Liver (tissue), 9 donors: Measurements from ENCODE around the gene MISP. TPM values are rescaled to one million over a fixed set of nuclear protein-coding genes. Genes with fewer than 3 reads are reported as not detected.
"Not testable (repeated sequence)": the region's sequence is repeated elsewhere in the genome, so short reads cannot be mapped to it uniquely, and the experiment has no call there.

Experiments
- DNase-seq: peaks from one replicate; pipeline ENCODE4 v3.0.0-alpha.2; 2017; ENCODE audit warnings: low spot score
- H3K27ac ChIP-seq, 2 donors: one replicate each; pipeline ENCODE4 v1.7.0; 2013; ENCODE audit warnings: inconsistent platforms in 2 of 2, low read length in 2 of 2, control low read depth in 1 of 2, low read depth in 1 of 2, mild to moderate bottlenecking in 1 of 2
- H3K27me3 ChIP-seq, 4 donors: one replicate each; pipeline versions ENCODE4 v1.6.1 to v1.7.0; 2013; ENCODE audit warnings: low read length in 3 of 4, inconsistent platforms in 1 of 4, mild to moderate bottlenecking in 1 of 4, moderate library complexity in 1 of 4; ENCODE audit not compliant: control insufficient read depth in 4 of 4, insufficient read depth in 4 of 4
- H3K36me3 ChIP-seq, 4 donors: one replicate each; pipeline versions ENCODE4 v1.6.1 to v1.7.0; 2013; ENCODE audit warnings: low read length in 3 of 4, mild to moderate bottlenecking in 3 of 4, low read depth in 1 of 4, moderate library complexity in 1 of 4; ENCODE audit not compliant: control insufficient read depth in 4 of 4, insufficient read depth in 3 of 4
- H3K4me1 ChIP-seq, 4 donors: one replicate each; pipeline versions ENCODE4 v1.6.1 to v1.7.0; 2013; ENCODE audit warnings: low read length in 3 of 4, mild to moderate bottlenecking in 3 of 4, moderate library complexity in 1 of 4; ENCODE audit not compliant: control insufficient read depth in 4 of 4, insufficient read depth in 4 of 4
- H3K4me3 ChIP-seq, 3 donors: one replicate each; pipeline versions ENCODE4 v1.6.1 to v1.7.0; 2013; ENCODE audit warnings: low read length in 3 of 3, control low read depth in 1 of 3, low read depth in 1 of 3, mild to moderate bottlenecking in 1 of 3
- H3K9ac ChIP-seq, 2 donors: one replicate each; pipeline ENCODE4 v1.7.0; 2013; ENCODE audit warnings: low read length in 2 of 2, mild to moderate bottlenecking in 2 of 2, moderate library complexity in 2 of 2, control low read depth in 1 of 2, low read depth in 1 of 2
- H3K9me3 ChIP-seq, 4 donors: one replicate each; pipeline versions ENCODE4 v1.6.1 to v1.7.0; 2013; ENCODE audit warnings: low read length in 3 of 4; ENCODE audit not compliant: control insufficient read depth in 4 of 4
- EGR1 ChIP-seq, 2 donors: IDR thresholded peaks; 2 replicates each; pipeline ENCODE4 v1.6.1; 2016 to 2018; ENCODE audit warnings: antibody characterized with exemption in 2 of 2, low read depth in 2 of 2
- FOXA2 ChIP-seq: IDR thresholded peaks from 2 replicates; pipeline ENCODE4 v1.6.1; 2016; ENCODE audit warnings: antibody characterized with exemption
- HNF4A ChIP-seq, 2 donors: conservative IDR thresholded peaks; 2 replicates each; pipeline ENCODE4 v1.6.1; 2016; ENCODE audit warnings: antibody characterized with exemption in 2 of 2, mild to moderate bottlenecking in 2 of 2
- JUND ChIP-seq, 2 donors: IDR thresholded peaks; 2 replicates each; pipeline ENCODE4 v1.6.1; 2016; ENCODE audit warnings: antibody characterized with exemption in 2 of 2
- NR2F2 ChIP-seq: IDR thresholded peaks from 2 replicates; pipeline ENCODE4 v1.6.1; 2016; ENCODE audit warnings: antibody characterized with exemption
- RAD21 ChIP-seq, 2 donors: IDR thresholded peaks; 2 replicates each; pipeline ENCODE4 v1.6.1; 2016; ENCODE audit warnings: antibody characterized with exemption in 2 of 2, mild to moderate bottlenecking in 2 of 2
- RXRA ChIP-seq, 2 donors: IDR thresholded peaks; 2 replicates each; pipeline ENCODE4 v1.6.1; 2017 to 2018; ENCODE audit warnings: antibody characterized with exemption in 2 of 2, mild to moderate bottlenecking in 1 of 2
- SP1 ChIP-seq: IDR thresholded peaks from 2 replicates; pipeline ENCODE4 v1.6.1; 2018; ENCODE audit warnings: antibody characterized with exemption, mild to moderate bottlenecking
- TAF1 ChIP-seq: conservative IDR thresholded peaks from 2 replicates; pipeline ENCODE4 v1.6.1; 2016; ENCODE audit warnings: antibody characterized with exemption, mild to moderate bottlenecking
- YY1 ChIP-seq: IDR thresholded peaks from 2 replicates; pipeline ENCODE4 v1.6.1; 2016; ENCODE audit warnings: antibody characterized with exemption, mild to moderate bottlenecking
- WGBS: extraction: QIAGEN DNeasy Blood & Tissue Kit; methylation state at CpG from one replicate; pipeline ENCODE4 v1.1.7; 2013; 5-methylcytosine and 5-hydroxymethylcytosine counted together
- polyA plus RNA-seq, 2 donors: library from polyadenylated mRNA; stranded (reverse) in 1 of 2; unstranded in 1 of 2; fragments of 200-250 nt in 1 of 2; fragments of >200 nt in 1 of 2; fragmentation: Nextera tagmentation in 1 of 2; extraction: Ambion mirVana in 1 of 2; gene quantifications; one replicate each; pipeline versions ENCODE4 v1.2.1 to v1.2.3, GENCODE V29; 2013 to 2015
- total RNA-seq, 2 donors: library from RNA; depleted of rRNA; stranded (reverse); fragments of >200 nt; gene quantifications; one replicate each; pipeline ENCODE4 v1.2.3, GENCODE V29; 2014
- TF ChIP-seq, protein P1 (sequence below): fragments of 150-350 bp; IDR thresholded peaks from 2 replicates; pipeline ENCODE4 v1.5.1; 2017; ENCODE audit warnings: improper control_type of control experiment, low read depth, low read length; ENCODE audit not compliant: missing input control
- TF ChIP-seq, protein P2 (sequence below): IDR thresholded peaks from 2 replicates; pipeline ENCODE4 v1.6.1; 2016; ENCODE audit warnings: antibody characterized with exemption
- TF ChIP-seq, protein P3 (sequence below): IDR thresholded peaks from 2 replicates; pipeline ENCODE4 v1.6.1; 2016; ENCODE audit warnings: antibody characterized with exemption, mild to moderate bottlenecking
- TF ChIP-seq, protein P4 (sequence below): IDR thresholded peaks from 2 replicates; pipeline ENCODE4 v1.6.1; 2016; ENCODE audit warnings: antibody characterized with exemption
- TF ChIP-seq, protein P5 (sequence below): IDR thresholded peaks from 2 replicates; pipeline ENCODE4 v1.6.1; 2016; ENCODE audit warnings: antibody characterized with exemption
- donor health status: healthy.
- donor health status: healthy.
- donor health status: healthy.
- donor health status: healthy.
- donor health status: healthy.

Gene MISP
- total and polyA plus RNA-seq, 4 donors, result 0.05 to 0.08 TPM; not detected in 2

DNA sequence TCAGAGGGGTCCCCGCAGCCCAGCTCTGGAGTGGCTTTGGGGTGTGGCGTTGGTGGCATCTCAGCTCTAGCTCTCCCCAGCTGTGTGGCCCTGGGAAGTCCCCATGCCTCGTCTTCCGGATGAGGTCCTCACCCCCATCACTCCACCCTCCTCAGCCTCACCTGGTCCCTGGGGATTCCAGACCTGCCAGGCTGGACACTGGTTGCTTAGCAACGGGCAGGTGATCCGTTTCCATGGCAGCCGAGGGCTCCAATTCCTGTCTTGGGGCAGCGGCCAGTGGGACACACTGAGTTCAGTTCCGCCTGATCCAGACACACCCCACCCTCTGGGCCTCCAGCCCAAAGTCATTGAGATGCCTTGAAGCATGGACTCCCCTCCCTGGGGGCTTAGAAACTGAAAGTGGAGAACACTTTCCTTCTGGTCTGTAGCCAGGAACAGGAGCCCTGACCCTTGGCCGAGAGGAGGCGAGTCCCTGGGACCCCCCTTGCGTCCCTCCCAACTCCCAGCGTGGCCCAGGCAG, 7.7 kb upstream of the MISP start:
- Histone ChIP-seq H3K27me3 (no peaks in the 10 kb centered on the region), H3K9ac (no peak overlapping the region), H3K9me3 (peaks cover 0 to 2% (median 0%) of the 10 kb centered on the region in 4 donors), H3K4me1 (peaks cover 0 to 14% (median 4%) of the 10 kb centered on the region in 4 donors), H3K4me3 (no peak overlapping the region), H3K36me3 (no peaks in the 10 kb centered on the region), H3K27ac (no peak overlapping the region)
- 84% methylated on average over 13 of the region's 13 CpGs for WGBS
- TF ChIP-seq EGR1 (IDR thresholded peaks at IDR 0.05; ENCODE audit: low read depth in 2 of 2), result no peak
- TF ChIP-seq, protein P1, sequence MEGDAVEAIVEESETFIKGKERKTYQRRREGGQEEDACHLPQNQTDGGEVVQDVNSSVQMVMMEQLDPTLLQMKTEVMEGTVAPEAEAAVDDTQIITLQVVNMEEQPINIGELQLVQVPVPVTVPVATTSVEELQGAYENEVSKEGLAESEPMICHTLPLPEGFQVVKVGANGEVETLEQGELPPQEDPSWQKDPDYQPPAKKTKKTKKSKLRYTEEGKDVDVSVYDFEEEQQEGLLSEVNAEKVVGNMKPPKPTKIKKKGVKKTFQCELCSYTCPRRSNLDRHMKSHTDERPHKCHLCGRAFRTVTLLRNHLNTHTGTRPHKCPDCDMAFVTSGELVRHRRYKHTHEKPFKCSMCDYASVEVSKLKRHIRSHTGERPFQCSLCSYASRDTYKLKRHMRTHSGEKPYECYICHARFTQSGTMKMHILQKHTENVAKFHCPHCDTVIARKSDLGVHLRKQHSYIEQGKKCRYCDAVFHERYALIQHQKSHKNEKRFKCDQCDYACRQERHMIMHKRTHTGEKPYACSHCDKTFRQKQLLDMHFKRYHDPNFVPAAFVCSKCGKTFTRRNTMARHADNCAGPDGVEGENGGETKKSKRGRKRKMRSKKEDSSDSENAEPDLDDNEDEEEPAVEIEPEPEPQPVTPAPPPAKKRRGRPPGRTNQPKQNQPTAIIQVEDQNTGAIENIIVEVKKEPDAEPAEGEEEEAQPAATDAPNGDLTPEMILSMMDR, result no peak
- no peak for TF ChIP-seq RAD21 (IDR thresholded peaks at IDR 0.05)
- TF ChIP-seq JUND (IDR thresholded peaks at IDR 0.05), result no peak
- no peak for TF ChIP-seq RXRA (IDR thresholded peaks at IDR 0.05)
- TF ChIP-seq, protein P2, sequence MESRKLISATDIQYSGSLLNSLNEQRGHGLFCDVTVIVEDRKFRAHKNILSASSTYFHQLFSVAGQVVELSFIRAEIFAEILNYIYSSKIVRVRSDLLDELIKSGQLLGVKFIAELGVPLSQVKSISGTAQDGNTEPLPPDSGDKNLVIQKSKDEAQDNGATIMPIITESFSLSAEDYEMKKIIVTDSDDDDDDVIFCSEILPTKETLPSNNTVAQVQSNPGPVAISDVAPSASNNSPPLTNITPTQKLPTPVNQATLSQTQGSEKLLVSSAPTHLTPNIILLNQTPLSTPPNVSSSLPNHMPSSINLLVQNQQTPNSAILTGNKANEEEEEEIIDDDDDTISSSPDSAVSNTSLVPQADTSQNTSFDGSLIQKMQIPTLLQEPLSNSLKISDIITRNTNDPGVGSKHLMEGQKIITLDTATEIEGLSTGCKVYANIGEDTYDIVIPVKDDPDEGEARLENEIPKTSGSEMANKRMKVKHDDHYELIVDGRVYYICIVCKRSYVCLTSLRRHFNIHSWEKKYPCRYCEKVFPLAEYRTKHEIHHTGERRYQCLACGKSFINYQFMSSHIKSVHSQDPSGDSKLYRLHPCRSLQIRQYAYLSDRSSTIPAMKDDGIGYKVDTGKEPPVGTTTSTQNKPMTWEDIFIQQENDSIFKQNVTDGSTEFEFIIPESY, result no peak
- no peak for TF ChIP-seq FOXA2
- no peak for TF ChIP-seq HNF4A (conservative IDR thresholded peaks at IDR 0.05)
- no peak for TF ChIP-seq SP1
- no peak for TF ChIP-seq TAF1
- no peak for TF ChIP-seq NR2F2
- TF ChIP-seq, protein P3, sequence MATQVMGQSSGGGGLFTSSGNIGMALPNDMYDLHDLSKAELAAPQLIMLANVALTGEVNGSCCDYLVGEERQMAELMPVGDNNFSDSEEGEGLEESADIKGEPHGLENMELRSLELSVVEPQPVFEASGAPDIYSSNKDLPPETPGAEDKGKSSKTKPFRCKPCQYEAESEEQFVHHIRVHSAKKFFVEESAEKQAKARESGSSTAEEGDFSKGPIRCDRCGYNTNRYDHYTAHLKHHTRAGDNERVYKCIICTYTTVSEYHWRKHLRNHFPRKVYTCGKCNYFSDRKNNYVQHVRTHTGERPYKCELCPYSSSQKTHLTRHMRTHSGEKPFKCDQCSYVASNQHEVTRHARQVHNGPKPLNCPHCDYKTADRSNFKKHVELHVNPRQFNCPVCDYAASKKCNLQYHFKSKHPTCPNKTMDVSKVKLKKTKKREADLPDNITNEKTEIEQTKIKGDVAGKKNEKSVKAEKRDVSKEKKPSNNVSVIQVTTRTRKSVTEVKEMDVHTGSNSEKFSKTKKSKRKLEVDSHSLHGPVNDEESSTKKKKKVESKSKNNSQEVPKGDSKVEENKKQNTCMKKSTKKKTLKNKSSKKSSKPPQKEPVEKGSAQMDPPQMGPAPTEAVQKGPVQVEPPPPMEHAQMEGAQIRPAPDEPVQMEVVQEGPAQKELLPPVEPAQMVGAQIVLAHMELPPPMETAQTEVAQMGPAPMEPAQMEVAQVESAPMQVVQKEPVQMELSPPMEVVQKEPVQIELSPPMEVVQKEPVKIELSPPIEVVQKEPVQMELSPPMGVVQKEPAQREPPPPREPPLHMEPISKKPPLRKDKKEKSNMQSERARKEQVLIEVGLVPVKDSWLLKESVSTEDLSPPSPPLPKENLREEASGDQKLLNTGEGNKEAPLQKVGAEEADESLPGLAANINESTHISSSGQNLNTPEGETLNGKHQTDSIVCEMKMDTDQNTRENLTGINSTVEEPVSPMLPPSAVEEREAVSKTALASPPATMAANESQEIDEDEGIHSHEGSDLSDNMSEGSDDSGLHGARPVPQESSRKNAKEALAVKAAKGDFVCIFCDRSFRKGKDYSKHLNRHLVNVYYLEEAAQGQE, result no peak
- no peak for TF ChIP-seq YY1
- TF ChIP-seq, protein P4, sequence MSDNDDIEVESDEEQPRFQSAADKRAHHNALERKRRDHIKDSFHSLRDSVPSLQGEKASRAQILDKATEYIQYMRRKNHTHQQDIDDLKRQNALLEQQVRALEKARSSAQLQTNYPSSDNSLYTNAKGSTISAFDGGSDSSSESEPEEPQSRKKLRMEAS, result no peak
- TF ChIP-seq, protein P5, sequence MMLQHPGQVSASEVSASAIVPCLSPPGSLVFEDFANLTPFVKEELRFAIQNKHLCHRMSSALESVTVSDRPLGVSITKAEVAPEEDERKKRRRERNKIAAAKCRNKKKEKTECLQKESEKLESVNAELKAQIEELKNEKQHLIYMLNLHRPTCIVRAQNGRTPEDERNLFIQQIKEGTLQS, result no peak
- no peak for DNase-seq

DNA sequence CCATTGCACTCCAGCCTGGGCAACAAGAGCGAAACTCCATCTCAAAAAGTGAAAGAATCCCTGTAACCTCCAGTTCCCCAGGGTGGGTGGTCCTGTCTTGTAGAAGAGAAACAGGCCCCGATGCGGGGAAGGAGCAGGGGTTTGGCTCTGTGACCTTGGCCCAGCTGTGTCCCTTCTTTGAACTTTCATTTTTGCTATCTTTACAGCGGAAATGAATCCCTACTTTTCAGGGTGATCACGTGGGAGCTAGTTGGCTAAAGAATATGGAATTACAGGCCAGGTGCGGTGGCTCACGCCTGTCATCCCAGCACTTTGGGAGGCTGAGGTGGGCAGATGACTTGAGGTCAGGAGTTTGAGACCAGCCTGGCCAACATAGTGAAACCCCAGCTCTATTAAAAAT, 5.8 kb upstream of the MISP start:
- not testable (repeated sequence) for H3K4me1 ChIP-seq, H3K9me3 ChIP-seq, H3K27ac ChIP-seq, DNase-seq, H3K4me3 ChIP-seq, H3K27me3 ChIP-seq, H3K36me3 ChIP-seq, H3K9ac ChIP-seq
- 32% methylated on average over 7 of the region's 7 CpGs for WGBS
- TF ChIP-seq NR2F2 (peak; percentile 84), SP1 (peak; percentile 36), RXRA (IDR thresholded peaks at IDR 0.05) (peak; percentile 66 to 73)
